Measurements from ENCODE around the gene ZFAND5.

The ZFAND5 gene

DNA sequence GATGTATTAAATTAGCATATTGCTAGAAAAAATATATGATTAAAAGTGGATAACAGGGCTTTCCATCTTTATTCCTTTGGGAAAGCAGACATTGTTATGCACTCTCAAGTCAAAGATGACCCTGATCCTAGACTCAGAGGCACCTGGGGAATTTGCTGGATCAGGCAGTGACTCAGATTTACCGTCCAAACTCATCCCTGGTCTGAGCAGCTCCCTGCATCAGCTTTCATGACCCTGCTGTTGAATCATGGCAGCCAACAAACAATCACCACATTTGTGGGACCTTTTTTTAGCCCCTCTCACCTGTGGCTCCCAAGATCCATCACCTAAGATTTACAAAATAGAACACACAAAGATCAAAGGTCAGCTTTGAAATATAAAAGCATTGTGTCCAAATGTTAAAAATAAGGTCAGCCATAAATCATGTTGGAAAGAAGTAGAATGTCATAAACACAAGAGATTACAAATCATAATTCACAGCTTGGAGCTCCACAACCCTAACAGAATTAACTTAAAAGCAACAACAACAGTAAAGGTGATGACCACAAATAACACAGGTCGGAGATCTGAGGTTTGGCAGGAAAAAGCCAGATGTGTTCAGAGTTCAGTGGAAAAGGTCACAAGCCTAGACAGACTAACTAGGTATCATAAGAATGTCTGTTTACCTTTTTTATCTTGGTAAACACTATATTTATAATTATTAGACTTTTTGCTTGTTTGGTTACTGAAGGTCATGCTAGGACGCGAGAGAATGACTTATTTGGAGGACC is 55.5 kb downstream of the ZFAND5 start:
- Histone ChIP-seq H3K4me2 (ENCODE audit: low read length, poor library complexity, severe bottlenecking) (no peak overlapping the region), H2BK12ac (ENCODE audit: low read length in 2 of 2) (no peak overlapping the region), H3K4me1 (ENCODE audit: control insufficient read depth, insufficient read depth, low read depth, low read length) (peaks cover 4% of the 10 kb centered on the region), H2BK15ac (ENCODE audit: low read depth, poor library complexity, severe bottlenecking) (no peak overlapping the region), H3K4ac (ENCODE audit: low read depth in 1 of 2, low read length in 2 of 2) (no peak overlapping the region), H2AFZ (ENCODE audit: low read depth, low read length) (no peak overlapping the region), H3K27ac (ENCODE audit: low read length, poor library complexity, severe bottlenecking) (no peak overlapping the region), H3K9ac (ENCODE audit: low read length) (no peak overlapping the region), H2AK5ac (ENCODE audit: low read length, severe bottlenecking) (no peak overlapping the region), H4K91ac (ENCODE audit: low read length) (no peak overlapping the region), H2BK120ac (ENCODE audit: low read depth, low read length) (no peak overlapping the region), H2BK5ac (ENCODE audit: low read depth, low read length, poor library complexity, severe bottlenecking) (no peak overlapping the region), H3K4me3 (ENCODE audit: insufficient read depth in 1 of 2, low read depth in 1 of 2, low read length in 2 of 2) (no peak overlapping the region), H3K23ac (ENCODE audit: low read length in 2 of 2) (no peak overlapping the region), H4K8ac (ENCODE audit: low read length) (no peak overlapping the region), H3K27me3 (ENCODE audit: control insufficient read depth in 1 of 2, insufficient read depth in 1 of 2, low read length in 2 of 2) (no peaks in the 10 kb centered on the region), H3K36me3 (ENCODE audit: control insufficient read depth in 1 of 2, insufficient read depth in 2 of 2, low read depth in 1 of 2, low read length in 2 of 2) (no peaks in the 10 kb centered on the region), H3K9me3 (ENCODE audit: control insufficient read depth, low read length) (no peaks in the 10 kb centered on the region), H3K79me1 (replicated peaks; ENCODE audit: low read length, poor library complexity, severe bottlenecking) (no peaks in the 10 kb centered on the region), H3K18ac (ENCODE audit: low read depth in 1 of 2, low read length in 2 of 2) (no peak overlapping the region), H3K14ac (ENCODE audit: low read length in 2 of 2) (no peak overlapping the region)
- WGBS = 90% methylated on average over 2 of the region's 4 CpGs
- peak; percentile 4 for DNase-seq

DNA sequence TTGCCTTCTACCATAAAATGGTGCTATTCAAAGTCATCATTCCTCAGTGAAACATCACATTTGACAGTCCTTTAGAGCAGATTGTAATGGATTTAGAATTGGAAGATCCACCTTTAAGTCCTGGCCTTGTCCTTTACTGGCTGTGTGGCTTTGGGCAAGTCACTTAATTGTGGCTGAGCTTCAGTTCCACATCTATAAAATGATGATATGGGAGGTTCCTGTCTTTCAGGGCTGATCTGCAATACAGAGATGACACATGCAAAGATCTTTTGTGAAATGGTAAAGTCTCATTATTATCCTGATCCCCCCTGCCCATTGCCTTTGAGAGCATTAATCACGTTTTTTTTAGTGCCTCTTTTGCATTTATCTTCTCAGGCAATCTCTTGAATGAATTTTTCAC is 58.2 kb downstream of the ZFAND5 start:
- no peak overlapping the region for H3K4ac ChIP-seq (ENCODE audit: low read depth in 1 of 2, low read length in 2 of 2)
- no peak overlapping the region for H2BK120ac ChIP-seq (ENCODE audit: low read depth, low read length)
- H2BK5ac ChIP-seq (ENCODE audit: low read depth, low read length, poor library complexity, severe bottlenecking) = no peak overlapping the region
- DNase-seq = no peak
- no peak overlapping the region for H3K4me2 ChIP-seq (ENCODE audit: low read length, poor library complexity, severe bottlenecking)
- no peak overlapping the region for H3K14ac ChIP-seq (ENCODE audit: low read length in 2 of 2)
- H2BK12ac ChIP-seq (ENCODE audit: low read length in 2 of 2) = no peak overlapping the region
- no peaks in the 10 kb centered on the region for H3K27me3 ChIP-seq (ENCODE audit: control insufficient read depth in 1 of 2, insufficient read depth in 1 of 2, low read length in 2 of 2)
- no peak overlapping the region for H3K18ac ChIP-seq (ENCODE audit: low read depth in 1 of 2, low read length in 2 of 2)
- no peak overlapping the region for H2AFZ ChIP-seq (ENCODE audit: low read depth, low read length)
- H2AK5ac ChIP-seq (ENCODE audit: low read length, severe bottlenecking) = no peak overlapping the region
- no peak overlapping the region for H3K27ac ChIP-seq (ENCODE audit: low read length, poor library complexity, severe bottlenecking)
- H3K9me3 ChIP-seq (ENCODE audit: control insufficient read depth, low read length) = no peaks in the 10 kb centered on the region
- H4K8ac ChIP-seq (ENCODE audit: low read length) = no peak overlapping the region
- no peaks in the 10 kb centered on the region for H3K36me3 ChIP-seq (ENCODE audit: control insufficient read depth in 1 of 2, insufficient read depth in 2 of 2, low read depth in 1 of 2, low read length in 2 of 2)
- H3K79me1 ChIP-seq (replicated peaks; ENCODE audit: low read length, poor library complexity, severe bottlenecking) = no peaks in the 10 kb centered on the region
- no peak overlapping the region for H3K23ac ChIP-seq (ENCODE audit: low read length in 2 of 2)
- H3K9ac ChIP-seq (ENCODE audit: low read length) = no peak overlapping the region
- 43% methylated on average over 1 of the region's 1 CpG for WGBS
- H2BK15ac ChIP-seq (ENCODE audit: low read depth, poor library complexity, severe bottlenecking) = no peak overlapping the region
- H4K91ac ChIP-seq (ENCODE audit: low read length) = no peak overlapping the region
- H3K4me1 ChIP-seq (ENCODE audit: control insufficient read depth, insufficient read depth, low read depth, low read length) = no peaks in the 10 kb centered on the region
- H3K4me3 ChIP-seq (ENCODE audit: insufficient read depth in 1 of 2, low read depth in 1 of 2, low read length in 2 of 2) = no peak overlapping the region

DNA sequence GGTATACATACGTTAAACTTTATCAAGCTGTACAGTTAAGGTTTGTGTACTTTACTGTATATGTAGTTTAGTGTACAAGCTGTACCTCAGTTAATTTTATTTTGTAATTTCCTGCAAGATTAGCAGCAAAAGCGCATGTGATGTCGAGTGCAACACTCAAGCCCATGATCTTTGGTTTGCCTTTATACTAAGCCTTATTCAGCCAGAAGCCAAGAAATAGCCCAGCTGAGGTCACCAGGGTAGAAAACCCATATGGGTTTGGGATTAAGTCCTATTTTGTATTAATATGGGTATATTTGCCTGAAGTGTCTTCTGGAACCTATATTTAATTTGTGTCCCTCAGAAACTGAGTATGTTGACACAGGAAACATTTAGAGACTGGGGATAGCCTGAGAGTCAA is 59.3 kb downstream of the ZFAND5 start:
- no peak overlapping the region for H2AFZ ChIP-seq (ENCODE audit: low read depth, low read length)
- H3K27ac ChIP-seq (ENCODE audit: low read length, poor library complexity, severe bottlenecking) = no peak overlapping the region
- no peak overlapping the region for H2BK15ac ChIP-seq (ENCODE audit: low read depth, poor library complexity, severe bottlenecking)
- H3K27me3 ChIP-seq (ENCODE audit: control insufficient read depth in 1 of 2, insufficient read depth in 1 of 2, low read length in 2 of 2) = no peaks in the 10 kb centered on the region
- DNase-seq = no peak
- no peak overlapping the region for H3K14ac ChIP-seq (ENCODE audit: low read length in 2 of 2)
- no peak overlapping the region for H3K23ac ChIP-seq (ENCODE audit: low read length in 2 of 2)
- peak overlapping the region; percentile 75 for H3K9ac ChIP-seq (ENCODE audit: low read length)
- peak overlapping the region; percentile 37 for H4K8ac ChIP-seq (ENCODE audit: low read length)
- no peak overlapping the region for H2BK120ac ChIP-seq (ENCODE audit: low read depth, low read length)
- no peaks in the 10 kb centered on the region for H3K36me3 ChIP-seq (ENCODE audit: control insufficient read depth in 1 of 2, insufficient read depth in 2 of 2, low read depth in 1 of 2, low read length in 2 of 2)
- no peak overlapping the region for H3K4me2 ChIP-seq (ENCODE audit: low read length, poor library complexity, severe bottlenecking)
- WGBS = 82% methylated on average over 3 of the region's 3 CpGs
- H4K91ac ChIP-seq (ENCODE audit: low read length) = no peak overlapping the region
- H3K4ac ChIP-seq (ENCODE audit: low read depth in 1 of 2, low read length in 2 of 2) = no peak overlapping the region
- H2AK5ac ChIP-seq (ENCODE audit: low read length, severe bottlenecking) = no peak overlapping the region
- H3K4me3 ChIP-seq (ENCODE audit: insufficient read depth in 1 of 2, low read depth in 1 of 2, low read length in 2 of 2) = peak overlapping the region in 1 of 2 experiments; percentile 74
- H3K4me1 ChIP-seq (ENCODE audit: control insufficient read depth, insufficient read depth, low read depth, low read length) = no peaks in the 10 kb centered on the region
- no peak overlapping the region for H2BK5ac ChIP-seq (ENCODE audit: low read depth, low read length, poor library complexity, severe bottlenecking)
- H2BK12ac ChIP-seq (ENCODE audit: low read length in 2 of 2) = no peak overlapping the region
- no peaks in the 10 kb centered on the region for H3K79me1 ChIP-seq (replicated peaks; ENCODE audit: low read length, poor library complexity, severe bottlenecking)
- H3K18ac ChIP-seq (ENCODE audit: low read depth in 1 of 2, low read length in 2 of 2) = no peak overlapping the region
- no peaks in the 10 kb centered on the region for H3K9me3 ChIP-seq (ENCODE audit: control insufficient read depth, low read length)

DNA sequence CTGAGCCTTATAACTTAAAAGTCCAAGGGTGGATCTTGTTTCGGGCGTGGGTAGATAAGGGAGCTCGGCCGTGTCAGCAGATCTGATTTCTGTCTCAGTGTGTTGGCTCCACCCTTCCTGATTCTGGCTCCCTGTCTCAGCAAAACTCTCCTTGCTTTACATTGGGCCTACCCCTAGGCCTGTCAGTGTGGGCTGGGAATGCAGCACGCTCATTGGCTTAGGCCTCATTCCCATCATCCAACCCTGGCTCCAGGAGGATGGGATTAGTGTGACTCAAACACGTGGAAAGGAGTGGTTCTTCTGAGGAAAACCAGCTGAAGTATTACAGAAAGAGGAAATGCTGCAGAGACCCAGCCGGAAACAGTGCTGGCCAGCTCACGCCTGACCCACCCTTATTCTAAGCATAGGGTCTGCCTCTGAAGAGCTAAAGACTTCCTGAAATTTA is 59.9 kb downstream of the ZFAND5 start:
- H3K27ac ChIP-seq (ENCODE audit: low read length, poor library complexity, severe bottlenecking) = peak overlapping the region; percentile 18
- H3K9ac ChIP-seq (ENCODE audit: low read length) = peak overlapping the region; percentile 83
- H3K4me2 ChIP-seq (ENCODE audit: low read length, poor library complexity, severe bottlenecking) = peak overlapping the region; percentile 5
- no peaks in the 10 kb centered on the region for H3K4me1 ChIP-seq (ENCODE audit: control insufficient read depth, insufficient read depth, low read depth, low read length)
- H2AFZ ChIP-seq (ENCODE audit: low read depth, low read length) = no peak overlapping the region
- WGBS = 49% methylated on average over 7 of the region's 8 CpGs
- no peak overlapping the region for H3K4ac ChIP-seq (ENCODE audit: low read depth in 1 of 2, low read length in 2 of 2)
- peak overlapping the region in 1 of 2 experiments; percentile 74 for H3K4me3 ChIP-seq (ENCODE audit: insufficient read depth in 1 of 2, low read depth in 1 of 2, low read length in 2 of 2)
- no peaks in the 10 kb centered on the region for H3K79me1 ChIP-seq (replicated peaks; ENCODE audit: low read length, poor library complexity, severe bottlenecking)
- no peak overlapping the region for H2BK5ac ChIP-seq (ENCODE audit: low read depth, low read length, poor library complexity, severe bottlenecking)
- H3K9me3 ChIP-seq (ENCODE audit: control insufficient read depth, low read length) = no peaks in the 10 kb centered on the region
- no peaks in the 10 kb centered on the region for H3K36me3 ChIP-seq (ENCODE audit: control insufficient read depth in 1 of 2, insufficient read depth in 2 of 2, low read depth in 1 of 2, low read length in 2 of 2)
- peak; percentile 97 for DNase-seq
- H3K14ac ChIP-seq (ENCODE audit: low read length in 2 of 2) = no peak overlapping the region
- no peak overlapping the region for H3K18ac ChIP-seq (ENCODE audit: low read depth in 1 of 2, low read length in 2 of 2)
- no peak overlapping the region for H3K23ac ChIP-seq (ENCODE audit: low read length in 2 of 2)
- H2BK120ac ChIP-seq (ENCODE audit: low read depth, low read length) = no peak overlapping the region
- no peak overlapping the region for H2BK12ac ChIP-seq (ENCODE audit: low read length in 2 of 2)
- H3K27me3 ChIP-seq (ENCODE audit: control insufficient read depth in 1 of 2, insufficient read depth in 1 of 2, low read length in 2 of 2) = no peaks in the 10 kb centered on the region
- no peak overlapping the region for H2BK15ac ChIP-seq (ENCODE audit: low read depth, poor library complexity, severe bottlenecking)
- H4K91ac ChIP-seq (ENCODE audit: low read length) = no peak overlapping the region
- no peak overlapping the region for H4K8ac ChIP-seq (ENCODE audit: low read length)
- no peak overlapping the region for H2AK5ac ChIP-seq (ENCODE audit: low read length, severe bottlenecking)
